Gastroesophageal sphincter (tissue), 3 donors: ENCODE measurements around the gene TSPAN11.

ENCODE experiments used
- POLR2A ChIP-seq, 2 donors: fragments of 450-650 bp; IDR thresholded peaks; one replicate each; pipeline ENCODE4 v1.6.1; 2017; ENCODE audit warnings: antibody characterized with exemption in 2 of 2, mild to moderate bottlenecking in 2 of 2, moderate library complexity in 1 of 2
- POLR2AphosphoS5 ChIP-seq: sonication (generic); formaldehyde crosslinking; IDR thresholded peaks from one replicate; pipeline ENCODE4 v1.6.1; 2017; ENCODE audit warnings: antibody characterized with exemption
- TF ChIP-seq, protein P1 (sequence below), 4 experiments: fragments of 200-600 bp in 2 of 4; fragments of 450-650 bp in 2 of 4; sonication (generic) in 1 of 4; IDR thresholded peaks; one replicate each; pipeline ENCODE4 v1.5.1; 2017 to 2019; ENCODE audit warnings: antibody characterized with exemption in 4 of 4, mild to moderate bottlenecking in 2 of 4, moderate library complexity in 2 of 4

DNA sequence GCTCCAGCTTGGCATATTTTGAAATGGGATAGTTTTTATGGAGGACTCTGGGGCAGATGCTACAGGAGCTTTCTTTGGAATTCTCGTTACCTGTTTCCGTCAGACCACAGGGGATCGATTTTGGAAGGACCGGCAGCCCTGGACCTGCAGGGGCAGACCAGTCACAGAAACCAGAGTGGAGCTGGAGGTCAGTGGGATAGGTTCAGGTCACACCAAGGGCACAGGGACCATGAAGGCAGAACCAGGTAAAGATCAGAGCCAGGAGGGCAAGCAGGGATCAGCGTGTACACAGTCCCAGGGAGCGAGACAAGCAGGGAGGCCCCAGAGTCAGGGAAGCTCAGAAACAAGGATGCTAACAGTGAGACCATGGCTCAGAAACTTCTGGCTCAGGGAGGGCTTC is 45.5 kb downstream of the TSPAN11 start:
- TF ChIP-seq POLR2A (IDR thresholded peaks at IDR 0.05), result no peak
- TF ChIP-seq, protein P1, sequence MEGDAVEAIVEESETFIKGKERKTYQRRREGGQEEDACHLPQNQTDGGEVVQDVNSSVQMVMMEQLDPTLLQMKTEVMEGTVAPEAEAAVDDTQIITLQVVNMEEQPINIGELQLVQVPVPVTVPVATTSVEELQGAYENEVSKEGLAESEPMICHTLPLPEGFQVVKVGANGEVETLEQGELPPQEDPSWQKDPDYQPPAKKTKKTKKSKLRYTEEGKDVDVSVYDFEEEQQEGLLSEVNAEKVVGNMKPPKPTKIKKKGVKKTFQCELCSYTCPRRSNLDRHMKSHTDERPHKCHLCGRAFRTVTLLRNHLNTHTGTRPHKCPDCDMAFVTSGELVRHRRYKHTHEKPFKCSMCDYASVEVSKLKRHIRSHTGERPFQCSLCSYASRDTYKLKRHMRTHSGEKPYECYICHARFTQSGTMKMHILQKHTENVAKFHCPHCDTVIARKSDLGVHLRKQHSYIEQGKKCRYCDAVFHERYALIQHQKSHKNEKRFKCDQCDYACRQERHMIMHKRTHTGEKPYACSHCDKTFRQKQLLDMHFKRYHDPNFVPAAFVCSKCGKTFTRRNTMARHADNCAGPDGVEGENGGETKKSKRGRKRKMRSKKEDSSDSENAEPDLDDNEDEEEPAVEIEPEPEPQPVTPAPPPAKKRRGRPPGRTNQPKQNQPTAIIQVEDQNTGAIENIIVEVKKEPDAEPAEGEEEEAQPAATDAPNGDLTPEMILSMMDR (IDR thresholded peaks at IDR 0.05), result no peak
- TF ChIP-seq POLR2AphosphoS5, result no peak
